ENCODE data around the gene TEX36. TPM values are rescaled to one million over a fixed set of nuclear protein-coding genes. Genes with fewer than 3 reads are reported as not detected.
A peak's percentile ranks its signal among the peaks of the same experiment; 100 is the strongest.
"Not testable (repeated sequence)": the region's sequence is repeated elsewhere in the genome, so short reads cannot be mapped to it uniquely, and the experiment has no call there.

Gene TEX36
- polyA plus RNA-seq (2012; ENCODE audit: low read depth, missing spikeins) = not detected

GRCh38 chr10:125683063-125683462 lies at the start of gene TEX36:
Gene TEX36 (minus strand): TSS chr10:125683163. CDS start chr10:125682989, 174 bp downstream.
- FAIRE-seq = no peak
- TF ChIP-seq PAX5 (IDR thresholded peaks at IDR 0.05; ENCODE audit: insufficient read depth, low read length, severe bottlenecking) = no peak
- TF ChIP-seq TAF1 (IDR thresholded peaks at IDR 0.05; ENCODE audit: low read depth, low read length) = no peak
- TF ChIP-seq SPI1 (IDR thresholded peaks at IDR 0.05; ENCODE audit: low read depth, low read length) = no peak
- no peak for TF ChIP-seq POLR2AphosphoS5 (IDR thresholded peaks at IDR 0.05; ENCODE audit: low read depth, low read length)
- no peak for TF ChIP-seq POU2F2 (IDR thresholded peaks at IDR 0.05; ENCODE audit: low read depth, low read length)
- DNase-seq (ENCODE audit: insufficient read length, low spot score) = no peak

GRCh38 chr10:125727436-125727835 lies 44.5 kb upstream of the TEX36 start:
- FAIRE-seq (no peak), DNase-seq (ENCODE audit: insufficient read length, low spot score) (no peak)
- TF ChIP-seq POLR2A (IDR thresholded peaks at IDR 0.05; ENCODE audit: low read depth, low read length) = no peak
- TF ChIP-seq SPI1 (IDR thresholded peaks at IDR 0.05; ENCODE audit: low read depth, low read length) = no peak
- no peak for TF ChIP-seq POLR2AphosphoS5 (IDR thresholded peaks at IDR 0.05; ENCODE audit: low read depth, low read length)
- TF ChIP-seq POU2F2 (IDR thresholded peaks at IDR 0.05; ENCODE audit: low read depth, low read length) = no peak
- TF ChIP-seq PAX5 (IDR thresholded peaks at IDR 0.05; ENCODE audit: insufficient read depth, low read length, severe bottlenecking) = no peak
- no peak for TF ChIP-seq TAF1 (IDR thresholded peaks at IDR 0.05; ENCODE audit: low read depth, low read length)

GRCh38 chr10:125726914-125727313 lies 44.0 kb upstream of the TEX36 start:
- DNase-seq (ENCODE audit: insufficient read length, low spot score) (no peak), FAIRE-seq (no peak)
- no peak for TF ChIP-seq POU2F2 (IDR thresholded peaks at IDR 0.05; ENCODE audit: low read depth, low read length)
- no peak for TF ChIP-seq TAF1 (IDR thresholded peaks at IDR 0.05; ENCODE audit: low read depth, low read length)
- TF ChIP-seq POLR2A (IDR thresholded peaks at IDR 0.05; ENCODE audit: low read depth, low read length) = no peak
- no peak for TF ChIP-seq SPI1 (IDR thresholded peaks at IDR 0.05; ENCODE audit: low read depth, low read length)
- no peak for TF ChIP-seq PAX5 (IDR thresholded peaks at IDR 0.05; ENCODE audit: insufficient read depth, low read length, severe bottlenecking)

GRCh38 chr10:125722811-125723210 lies 39.8 kb upstream of the TEX36 start:
- TF ChIP-seq POLR2A (IDR thresholded peaks at IDR 0.05; ENCODE audit: low read depth, low read length) = no peak
- TF ChIP-seq POU2F2 (IDR thresholded peaks at IDR 0.05; ENCODE audit: low read depth, low read length) = no peak
- no peak for TF ChIP-seq PAX5 (IDR thresholded peaks at IDR 0.05; ENCODE audit: insufficient read depth, low read length, severe bottlenecking)
- no peak for TF ChIP-seq POLR2AphosphoS5 (IDR thresholded peaks at IDR 0.05; ENCODE audit: low read depth, low read length)
- TF ChIP-seq TAF1 (IDR thresholded peaks at IDR 0.05; ENCODE audit: low read depth, low read length) = no peak
- no peak for TF ChIP-seq SPI1 (IDR thresholded peaks at IDR 0.05; ENCODE audit: low read depth, low read length)
- FAIRE-seq = no peak

GRCh38 chr10:125721035-125721434 lies 38.1 kb upstream of the TEX36 start:
- peak; percentile 45 for FAIRE-seq
- TF ChIP-seq SPI1 (IDR thresholded peaks at IDR 0.05; ENCODE audit: low read depth, low read length) = no peak
- TF ChIP-seq POU2F2 (IDR thresholded peaks at IDR 0.05; ENCODE audit: low read depth, low read length) = no peak
- TF ChIP-seq PAX5 (IDR thresholded peaks at IDR 0.05; ENCODE audit: insufficient read depth, low read length, severe bottlenecking) = no peak
- no peak for TF ChIP-seq POLR2AphosphoS5 (IDR thresholded peaks at IDR 0.05; ENCODE audit: low read depth, low read length)
- no peak for TF ChIP-seq TAF1 (IDR thresholded peaks at IDR 0.05; ENCODE audit: low read depth, low read length)
- no peak for TF ChIP-seq POLR2A (IDR thresholded peaks at IDR 0.05; ENCODE audit: low read depth, low read length)
- DNase-seq (ENCODE audit: insufficient read length, low spot score) = no peak

More at GRCh38 chr10:125722811-125723210, 39.8 kb upstream of the TEX36 start:
- DNase-seq (ENCODE audit: insufficient read length, low spot score) = no peak

GRCh38 chr10:125720002-125720382 lies 37.0 kb upstream of the TEX36 start:
- no peak for DNase-seq (ENCODE audit: insufficient read length, low spot score)
- FAIRE-seq = peak; percentile 16
- no peak for TF ChIP-seq PAX5 (IDR thresholded peaks at IDR 0.05; ENCODE audit: insufficient read depth, low read length, severe bottlenecking)
- TF ChIP-seq POLR2AphosphoS5 (IDR thresholded peaks at IDR 0.05; ENCODE audit: low read depth, low read length) = no peak
- TF ChIP-seq POLR2A (IDR thresholded peaks at IDR 0.05; ENCODE audit: low read depth, low read length) = no peak
- TF ChIP-seq SPI1 (IDR thresholded peaks at IDR 0.05; ENCODE audit: low read depth, low read length) = no peak
- no peak for TF ChIP-seq POU2F2 (IDR thresholded peaks at IDR 0.05; ENCODE audit: low read depth, low read length)
- TF ChIP-seq TAF1 (IDR thresholded peaks at IDR 0.05; ENCODE audit: low read depth, low read length) = no peak

- TF ChIP-seq TAF1 (IDR thresholded peaks at IDR 0.05; ENCODE audit: low read depth, low read length) (peak; percentile 81; the same call in 1 of the 2 replicates), POLR2AphosphoS5 (IDR thresholded peaks at IDR 0.05; ENCODE audit: low read depth, low read length) (peak; percentile 96), POU2F2 (IDR thresholded peaks at IDR 0.05; ENCODE audit: low read depth, low read length) (no peak), SPI1 (IDR thresholded peaks at IDR 0.05; ENCODE audit: low read depth, low read length) (peak; percentile 38), POLR2A (IDR thresholded peaks at IDR 0.05; ENCODE audit: low read depth, low read length) (peak; percentile 96)
- peak; percentile 99 for FAIRE-seq
- DNase-seq (ENCODE audit: insufficient read length, low spot score) = peak; percentile 78
Observed at GRCh38 chr10:125719173-125720001, 36.4 kb upstream of the TEX36 start, which contains the start of gene EDRF1. Gene EDRF1 (plus strand): TSS chr10:125719709. CDS start chr10:125719808, 99 bp downstream.

- FAIRE-seq; DNase-seq (ENCODE audit: insufficient read length, low spot score): not testable (repeated sequence)
Observed at GRCh38 chr10:125714728-125715127, 31.8 kb upstream of the TEX36 start.

GRCh38 chr10:125711110-125711750 lies 28.3 kb upstream of the TEX36 start:
- FAIRE-seq (no peak), DNase-seq (ENCODE audit: insufficient read length, low spot score) (no peak)
- TF ChIP-seq PAX5 (IDR thresholded peaks at IDR 0.05; ENCODE audit: insufficient read depth, low read length, severe bottlenecking) (no peak), POU2F2 (IDR thresholded peaks at IDR 0.05; ENCODE audit: low read depth, low read length) (no peak), POLR2A (IDR thresholded peaks at IDR 0.05; ENCODE audit: low read depth, low read length) (no peak), SPI1 (IDR thresholded peaks at IDR 0.05; ENCODE audit: low read depth, low read length) (no peak), POLR2AphosphoS5 (IDR thresholded peaks at IDR 0.05; ENCODE audit: low read depth, low read length) (no peak), TAF1 (IDR thresholded peaks at IDR 0.05; ENCODE audit: low read depth, low read length) (no peak)

All from GM12891 (cell line).